Heart left ventricle (tissue), 16 donors: ENCODE data around the gene BAG3. TPM values are rescaled to one million over a fixed set of nuclear protein-coding genes. Genes with fewer than 3 reads are reported as not detected.

Experiments
- ATAC-seq, 4 donors: fragments of 200-7000 bp; cut with Tn5 transposase; one replicate each; pipeline ENCODE4 v1.9.1; 2020 to 2022; ENCODE audit warnings: moderate library complexity in 4 of 4, mild to moderate bottlenecking in 3 of 4, moderate number of reproducible peaks in 1 of 4
- DNase-seq, 5 donors: peaks; one replicate each; pipeline ENCODE4 v3.0.0-alpha.2; 2020
- H3K27ac ChIP-seq, 12 donors: fragments of 200-600 bp; sonication (generic) in 4 of 12; one replicate each; pipeline versions ENCODE4 v1.5.0 to v1.8.0; 2016 to 2022; ENCODE audit warnings: mild to moderate bottlenecking in 2 of 12
- H3K27me3 ChIP-seq, 9 donors: fragments of 200-600 bp; sonication (generic) in 2 of 9; one replicate each; pipeline versions ENCODE4 v1.5.1 to v1.8.0; 2016 to 2022; ENCODE audit warnings: mild to moderate bottlenecking in 3 of 9
- H3K36me3 ChIP-seq, 9 donors: fragments of 200-600 bp; sonication (generic) in 2 of 9; one replicate each; pipeline versions ENCODE4 v1.5.0 to v1.8.0; 2018 to 2022; ENCODE audit warnings: mild to moderate bottlenecking in 2 of 9
- H3K4me1 ChIP-seq, 12 donors: fragments of 200-600 bp; sonication (generic) in 4 of 12; one replicate each; pipeline versions ENCODE4 v1.5.0 to v1.8.0; 2016 to 2022; ENCODE audit warnings: mild to moderate bottlenecking in 3 of 12
- H3K4me3 ChIP-seq, 12 donors: fragments of 200-600 bp; sonication (generic) in 4 of 12; one replicate each; pipeline versions ENCODE4 v1.5.0 to v1.8.0; 2017 to 2022; ENCODE audit warnings: mild to moderate bottlenecking in 9 of 12, moderate library complexity in 4 of 12
- H3K9me3 ChIP-seq, 12 donors: fragments of 200-600 bp; sonication (generic) in 4 of 12; one replicate each; pipeline versions ENCODE4 v1.5.0 to v1.8.0; 2016 to 2022; ENCODE audit warnings: mild to moderate bottlenecking in 1 of 12
- POLR2A ChIP-seq, 2 donors: fragments of 450-650 bp; IDR thresholded peaks; one replicate each; pipeline ENCODE4 v1.6.1; 2017; ENCODE audit warnings: antibody characterized with exemption in 2 of 2, mild to moderate bottlenecking in 2 of 2, moderate library complexity in 2 of 2
- WGBS, 4 donors: extraction: QIAGEN DNeasy Blood & Tissue Kit in 2 of 4; methylation state at CpG; one replicate each; pipeline versions ENCODE4 v1.1.5 to v1.1.7; 2013 to 2018; 5-methylcytosine and 5-hydroxymethylcytosine counted together
- intact Hi-C, 10 donors: fragments of 100-400 bp; cut with DNase I; formaldehyde crosslinking; loops; one replicate each; pipeline versions ENCODE4 v1.11.1 to v1.14.2; 2022
- polyA plus RNA-seq, 2 donors: library from polyadenylated mRNA; stranded (reverse); fragments of 200-250 nt; gene quantifications; one replicate each; pipeline ENCODE4 v1.2.3, GENCODE V29; 2013
- total RNA-seq, 9 donors: library from RNA; depleted of rRNA in 2 of 9; stranded (reverse); fragments of >200 nt in 2 of 9; fragmentation: NEBNext Ultra II Directional in 3 of 9; extraction: Animal tissue kit (Norgen Biotek cat#: 25700) in 3 of 9; gene quantifications; one replicate each; pipeline versions ENCODE4 v1.1.0 to v1.2.4, GENCODE V29; 2016 to 2023
- TF ChIP-seq, protein P1 (sequence below), 12 donors: fragments of 200-600 bp; sonication (generic) in 4 of 12; IDR thresholded peaks; one replicate each; pipeline versions ENCODE4 v1.5.0 to v1.8.0; 2018 to 2022; ENCODE audit warnings: antibody characterized with exemption in 12 of 12, mild to moderate bottlenecking in 5 of 12
- donor health status: ischemic (EF 13 %, LVEDD 7.1; RV severe dilation, severe dysfunction).
- donor health status: healthy with polysubstance abuse.
- donor health status: DM: no; HTN: yes; CAD: no.
- donor health status: DM: no; HTN: no; CAD: no.
- donor health status: ischemic (EF 25% LVEDD 6.9; RV normal size, moderate dysfunction).
- donor health status: ischemic (EF 25% LVEDD 5.7; RV mildly dilated, moderate dysfunction).
- donor health status: healthy.
- donor health status: DM: yes; HTN: yes; CAD: no.
- donor health status: ischemic (EF 35%, LVEDD 5.7; RV mildly dilated, moderate dysfunction).
- donor health status: nonischemic (EF 11% LVEDD 7.7; RV severe dilation, severe dysfunction).
- donor health status: DM: yes; HTN: yes; CAD: no.
- donor health status: PGD.
- donor health status: ischemic (EF 29% LVEDD 5.4; RV normal size, mild dysfunction).
- donor health status: nonischemic (EF 23%, LVEDD 6.1; RV moderate dilation, normal function).

The BAG3 gene
- total and polyA plus RNA-seq, 11 donors, result 78.8 to 271 (median 141) TPM

- TF ChIP-seq, protein P1, sequence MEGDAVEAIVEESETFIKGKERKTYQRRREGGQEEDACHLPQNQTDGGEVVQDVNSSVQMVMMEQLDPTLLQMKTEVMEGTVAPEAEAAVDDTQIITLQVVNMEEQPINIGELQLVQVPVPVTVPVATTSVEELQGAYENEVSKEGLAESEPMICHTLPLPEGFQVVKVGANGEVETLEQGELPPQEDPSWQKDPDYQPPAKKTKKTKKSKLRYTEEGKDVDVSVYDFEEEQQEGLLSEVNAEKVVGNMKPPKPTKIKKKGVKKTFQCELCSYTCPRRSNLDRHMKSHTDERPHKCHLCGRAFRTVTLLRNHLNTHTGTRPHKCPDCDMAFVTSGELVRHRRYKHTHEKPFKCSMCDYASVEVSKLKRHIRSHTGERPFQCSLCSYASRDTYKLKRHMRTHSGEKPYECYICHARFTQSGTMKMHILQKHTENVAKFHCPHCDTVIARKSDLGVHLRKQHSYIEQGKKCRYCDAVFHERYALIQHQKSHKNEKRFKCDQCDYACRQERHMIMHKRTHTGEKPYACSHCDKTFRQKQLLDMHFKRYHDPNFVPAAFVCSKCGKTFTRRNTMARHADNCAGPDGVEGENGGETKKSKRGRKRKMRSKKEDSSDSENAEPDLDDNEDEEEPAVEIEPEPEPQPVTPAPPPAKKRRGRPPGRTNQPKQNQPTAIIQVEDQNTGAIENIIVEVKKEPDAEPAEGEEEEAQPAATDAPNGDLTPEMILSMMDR (IDR thresholded peaks at IDR 0.05), result no peak
- TF ChIP-seq POLR2A (IDR thresholded peaks at IDR 0.05), result no peak
- Histone ChIP-seq H3K27ac (peak overlapping the region in 8 of 12 donors; percentile 9 to 73 (median 36)), H3K27me3 (no peaks in the 10 kb centered on the region), H3K4me3 (peak overlapping the region in 4 of 12 donors; percentile 27 to 57 (median 41)), H3K9me3 (no peaks in the 10 kb centered on the region), H3K4me1 (peaks cover 0 to 21% (median 8%) of the 10 kb centered on the region in 12 donors), H3K36me3 (no peaks in the 10 kb centered on the region)
- intact Hi-C loops, result loop anchor here (1.0 to 10.0 kb wide), 13 partner anchors 35 to 647 kb away; partner anchors contain the start of genes INPP5F (in 3 of the 10), BAG3 (in 1 of the 10) and MCMBP (in 1 of the 10)
- DNase-seq (no peak), ATAC-seq (no peak)
- 54 to 60% (median 57%) methylated on average over 10 of the region's 10 CpGs for WGBS, 4 donors
Observed at GRCh38 chr10:119687192-119688032, 36.2 kb downstream of the BAG3 start.

- H3K36me3 ChIP-seq, result no peaks in the 10 kb centered on the region
- WGBS, 4 donors, result 70 to 77% (median 76%) methylated on average over 4 of the region's 4 CpGs
- H3K4me1 ChIP-seq, result peaks cover 0 to 18% (median 8%) of the 10 kb centered on the region in 12 donors
- ATAC-seq (peak in 1 of 4 donors; percentile 46), DNase-seq (no peak)
- H3K4me3 ChIP-seq, result no peak overlapping the region
- intact Hi-C loops, result loop anchor here (5.0 to 10.0 kb wide), 9 partner anchors 34 to 647 kb away; partner anchors contain the start of genes INPP5F (in 3 of the 10) and MCMBP (in 1 of the 10)
- no peaks in the 10 kb centered on the region for H3K9me3 ChIP-seq
- TF ChIP-seq POLR2A (IDR thresholded peaks at IDR 0.05), result no peak
- TF ChIP-seq, protein P1 (IDR thresholded peaks at IDR 0.05), result peak in 1 of 12 donors; percentile 20
- H3K27me3 ChIP-seq, result no peaks in the 10 kb centered on the region
- peak overlapping the region in 3 of 12 donors; percentile 60 to 73 (median 67) for H3K27ac ChIP-seq
Observed at GRCh38 chr10:119688033-119688508, 36.9 kb downstream of the BAG3 start.

DNA sequence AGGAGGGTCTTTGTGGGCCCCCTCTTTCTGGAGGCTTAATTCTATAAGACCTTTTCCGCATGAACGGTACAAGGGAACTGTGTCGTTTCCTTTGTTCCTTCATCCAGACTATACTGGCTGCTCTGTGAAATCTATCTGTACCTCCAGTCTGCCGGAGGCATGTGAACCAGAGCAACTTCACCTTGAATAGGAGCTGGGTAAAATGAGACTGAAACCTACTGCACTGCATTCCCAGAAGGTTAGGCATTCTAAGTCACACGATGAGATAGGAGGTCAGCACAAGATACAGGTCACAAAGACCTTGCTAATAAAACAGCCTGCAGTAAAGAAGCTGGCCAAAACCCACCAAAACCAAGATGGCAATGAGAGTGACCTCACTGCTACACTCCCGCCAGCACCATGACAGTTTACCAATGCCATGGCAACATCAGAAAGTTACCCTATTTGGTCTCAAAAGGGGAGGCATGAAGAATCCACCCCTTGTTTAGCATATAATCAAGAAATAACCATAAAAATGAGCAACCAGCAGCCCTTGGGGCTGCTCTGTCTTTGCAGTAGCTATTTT is 37.9 kb downstream of the BAG3 start:
- Histone ChIP-seq H3K4me3 (no peak overlapping the region), H3K4me1 (peaks cover 0 to 18% (median 8%) of the 10 kb centered on the region in 12 donors), H3K36me3 (no peaks in the 10 kb centered on the region), H3K27ac (no peak overlapping the region), H3K27me3 (no peaks in the 10 kb centered on the region), H3K9me3 (no peaks in the 10 kb centered on the region)
- WGBS, 4 donors, result 78 to 87% (median 82%) methylated on average over 6 of the region's 6 CpGs
- ATAC-seq, result no peak
- TF ChIP-seq, protein P1 (IDR thresholded peaks at IDR 0.05), result no peak
- no peak for TF ChIP-seq POLR2A (IDR thresholded peaks at IDR 0.05)
- intact Hi-C loops, result loop anchor here (5.0 to 10.0 kb wide), 9 partner anchors 33 to 646 kb away; partner anchors contain the start of genes INPP5F (in 3 of the 10) and MCMBP (in 1 of the 10)
- DNase-seq, result no peak

GRCh38 chr10:119691726-119692125 is 40.5 kb downstream of the BAG3 start:
- peaks cover 0 to 13% (median 6%) of the 10 kb centered on the region in 12 donors for H3K4me1 ChIP-seq
- no peaks in the 10 kb centered on the region for H3K9me3 ChIP-seq
- DNase-seq (no peak), ATAC-seq (no peak)
- WGBS, 4 donors, result 88 to 95% (median 89%) methylated on average over 3 of the region's 3 CpGs
- no peaks in the 10 kb centered on the region for H3K36me3 ChIP-seq
- intact Hi-C loops, result no loop called here
- TF ChIP-seq POLR2A (IDR thresholded peaks at IDR 0.05), result no peak
- TF ChIP-seq, protein P1 (IDR thresholded peaks at IDR 0.05), result no peak
- H3K27ac ChIP-seq, result no peak overlapping the region
- no peak overlapping the region for H3K4me3 ChIP-seq
- H3K27me3 ChIP-seq, result no peaks in the 10 kb centered on the region
